ENCODE measurements around the gene GOT2. TPM values are rescaled to one million over a fixed set of nuclear protein-coding genes. Genes with fewer than 3 reads are reported as not detected.
"Not testable (repeated sequence)": the region's sequence is repeated elsewhere in the genome, so short reads cannot be mapped to it uniquely, and the experiment has no call there.

Gene GOT2
- polyA plus RNA-seq, 1 donor, result 54.0 TPM

DNA sequence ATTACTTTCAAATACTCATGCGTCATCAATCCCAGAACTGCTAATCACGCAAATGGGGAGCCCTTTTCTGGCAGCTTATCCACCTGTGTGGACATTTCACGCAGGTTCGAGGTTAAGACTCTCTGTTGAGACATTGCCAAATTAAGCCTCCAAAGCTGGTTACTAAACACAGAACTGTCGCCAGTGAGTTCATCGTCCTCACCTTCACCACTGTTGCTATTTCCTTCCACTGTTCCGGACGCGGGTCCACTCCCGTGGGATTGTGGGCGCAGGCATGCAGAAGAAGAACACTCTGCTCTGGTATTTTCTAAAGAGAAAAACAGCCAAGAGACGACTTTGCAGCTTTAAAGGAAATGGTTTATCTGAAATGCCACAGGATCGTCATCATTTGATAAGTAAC, 16.1 kb downstream of the GOT2 start:
- DNase-seq, result no peak

DNA sequence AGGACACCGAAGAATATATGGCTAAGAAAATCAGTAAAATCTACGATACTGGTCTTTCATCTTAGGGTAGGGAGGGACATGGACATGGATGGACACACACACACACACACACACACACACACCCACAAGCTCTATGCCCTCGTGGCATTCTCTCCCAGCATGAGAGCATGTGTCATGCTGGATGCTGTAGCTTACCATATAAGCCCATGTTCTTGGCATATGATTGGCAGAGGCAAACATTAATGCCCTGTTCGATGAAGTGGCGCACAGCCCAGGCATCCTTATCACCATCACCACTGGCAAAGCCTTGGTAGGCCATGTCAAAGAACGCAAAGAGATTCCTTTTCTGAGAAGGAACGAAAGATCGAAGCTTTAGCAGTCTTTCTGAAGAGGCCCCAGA, 17.6 kb downstream of the GOT2 start:
- DNase-seq, result no peak

DNA sequence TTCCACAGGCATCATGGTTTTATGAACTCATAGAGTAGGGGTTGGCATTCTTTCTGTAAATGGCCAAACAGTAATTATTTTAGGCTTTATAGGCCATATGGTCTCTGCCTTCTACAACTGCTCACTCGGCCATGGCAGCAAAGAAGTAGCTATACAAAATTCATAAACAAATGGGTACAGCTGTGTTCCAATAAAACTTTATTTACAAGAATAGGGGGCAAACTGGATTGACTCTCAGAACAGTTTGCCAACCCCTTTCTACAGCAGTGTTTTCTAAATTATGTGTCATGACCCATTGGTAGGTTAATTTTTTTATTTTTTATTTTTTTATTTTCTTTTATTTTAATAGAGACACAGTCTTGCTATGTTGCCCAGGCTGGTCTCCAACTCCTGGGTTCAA, 20.4 kb downstream of the GOT2 start:
- no peak for DNase-seq

DNA sequence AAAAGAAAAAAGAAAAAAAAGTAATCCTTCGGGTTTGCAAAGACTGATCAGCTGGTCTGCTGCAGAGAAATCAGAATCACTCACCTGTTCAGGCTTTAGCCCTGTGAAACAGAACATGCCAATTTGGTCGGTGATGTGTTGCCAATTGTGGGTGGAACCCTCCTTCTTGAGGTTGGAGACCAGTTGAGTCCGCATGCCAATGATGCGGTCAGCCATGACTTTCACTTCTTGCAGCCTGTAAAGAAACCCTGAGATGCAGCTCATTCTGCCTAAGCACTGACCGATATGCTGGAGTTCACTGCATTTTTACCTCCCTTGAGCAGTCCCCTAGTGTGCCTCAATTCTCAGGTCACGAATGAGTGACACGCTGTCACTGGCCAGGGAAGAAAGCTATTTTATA, 24.8 kb downstream of the GOT2 start:
- DNase-seq, result no peak

DNA sequence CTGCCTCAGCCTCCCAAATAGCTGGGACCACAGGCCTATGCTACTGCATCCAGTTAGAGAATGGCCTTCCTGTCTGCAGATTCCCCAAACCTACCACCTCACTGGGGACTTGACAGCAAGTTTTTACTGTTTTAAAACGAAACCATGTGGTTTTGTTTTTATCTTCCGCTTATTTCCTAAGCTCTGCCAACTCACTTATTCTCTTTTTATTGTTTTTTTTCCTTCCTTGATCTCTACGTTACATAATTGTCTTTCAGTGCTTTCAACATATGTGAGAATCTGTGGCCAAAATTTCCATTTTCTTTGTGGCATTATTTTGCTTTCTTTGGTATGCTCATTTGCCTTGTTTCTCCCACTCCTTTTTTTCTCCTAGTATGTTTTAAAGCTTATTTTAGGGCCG, 35.0 kb downstream of the GOT2 start:
- DNase-seq, result no peak

DNA sequence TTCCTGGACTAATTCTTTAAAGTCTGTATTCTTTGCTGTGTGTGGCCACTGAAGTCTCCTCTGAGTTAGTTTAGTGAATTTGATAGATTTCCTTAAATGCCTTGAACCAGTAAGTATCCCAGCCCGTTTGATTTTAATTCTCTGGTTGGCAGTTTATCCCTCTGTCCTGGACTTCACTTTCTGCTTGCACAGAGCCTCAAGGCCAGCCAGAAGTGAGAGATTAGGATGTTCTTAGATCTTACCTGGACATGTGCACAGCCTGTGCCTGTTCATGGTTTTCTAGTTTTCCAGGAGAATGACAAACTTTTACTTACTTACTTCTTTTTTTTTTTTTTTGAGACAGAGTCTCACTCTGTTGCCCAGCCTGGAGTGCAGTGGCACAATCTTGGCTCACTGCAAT, 38.7 kb downstream of the GOT2 start:
- no peak for DNase-seq

DNA sequence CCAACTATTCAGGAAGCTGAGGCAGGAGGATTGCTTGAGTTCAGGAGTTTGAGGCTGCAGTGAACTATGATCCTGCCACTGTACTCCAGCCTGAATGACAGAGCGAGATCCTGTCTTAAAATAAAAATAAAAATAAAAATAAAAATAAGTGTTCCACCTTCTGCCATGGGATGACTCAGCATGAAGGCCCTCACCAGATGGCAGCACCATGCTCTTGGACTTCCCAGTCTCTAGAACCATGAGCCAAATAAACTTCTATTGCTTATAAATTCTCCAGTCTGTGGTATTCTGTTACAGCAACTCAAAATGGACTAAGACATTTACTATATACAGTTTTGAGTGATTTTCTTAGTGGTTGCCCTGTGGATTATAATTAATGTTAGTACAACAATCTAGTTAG, 41.7 kb downstream of the GOT2 start:
- no peak for DNase-seq

DNA sequence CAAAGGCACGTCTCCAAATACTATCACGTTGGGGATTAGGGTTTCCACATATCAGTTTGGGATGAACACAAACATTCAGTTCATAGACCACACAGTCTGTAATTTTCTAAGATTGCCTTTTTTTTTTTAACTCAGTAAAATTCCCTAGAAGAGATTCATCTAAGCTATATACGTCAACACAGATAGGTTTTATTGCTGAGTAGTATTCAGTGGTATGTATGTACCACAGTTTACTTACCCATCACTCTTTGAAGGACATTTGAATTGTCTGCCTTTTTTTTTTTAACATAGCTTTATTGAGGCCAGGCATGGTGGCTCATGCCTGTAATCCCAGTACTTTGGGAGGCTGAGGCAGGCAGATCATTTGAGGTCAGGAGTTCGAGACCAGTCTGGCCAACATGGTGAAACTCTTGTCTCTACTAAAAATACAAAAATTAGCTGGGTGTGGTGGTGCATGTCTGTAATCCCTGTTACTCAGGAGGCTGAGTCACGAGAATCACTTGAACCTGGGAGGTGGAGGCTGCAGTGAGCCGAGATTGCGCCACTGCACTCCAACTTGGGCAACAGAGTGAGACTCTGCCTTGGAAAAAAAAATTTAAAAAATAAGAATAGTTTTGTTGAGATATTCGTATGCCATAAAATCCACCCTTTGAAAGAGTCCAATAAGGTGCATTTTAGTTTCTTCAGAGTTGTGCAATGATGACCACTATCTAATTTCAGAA, 47.0 kb downstream of the GOT2 start:
- DNase-seq, result not testable (repeated sequence)

DNA sequence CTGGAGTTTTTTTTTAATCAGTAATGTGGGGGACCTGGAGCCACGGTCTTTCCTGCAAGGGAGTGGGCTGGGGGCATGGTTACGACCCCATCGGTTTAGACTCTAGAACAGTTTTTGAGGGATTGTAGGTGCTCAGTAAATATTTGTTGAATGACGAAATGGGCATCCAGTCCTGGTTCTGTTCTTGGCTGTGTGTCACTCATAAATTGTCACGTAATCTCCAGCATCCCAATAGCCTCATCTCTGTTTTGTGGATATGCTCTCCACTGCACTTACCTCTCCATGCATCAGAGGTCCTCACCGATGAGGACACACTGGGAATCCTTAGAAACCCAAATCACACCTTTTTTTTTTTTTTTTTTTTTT, 49.0 kb downstream of the GOT2 start:
- DNase-seq, result no peak

DNA sequence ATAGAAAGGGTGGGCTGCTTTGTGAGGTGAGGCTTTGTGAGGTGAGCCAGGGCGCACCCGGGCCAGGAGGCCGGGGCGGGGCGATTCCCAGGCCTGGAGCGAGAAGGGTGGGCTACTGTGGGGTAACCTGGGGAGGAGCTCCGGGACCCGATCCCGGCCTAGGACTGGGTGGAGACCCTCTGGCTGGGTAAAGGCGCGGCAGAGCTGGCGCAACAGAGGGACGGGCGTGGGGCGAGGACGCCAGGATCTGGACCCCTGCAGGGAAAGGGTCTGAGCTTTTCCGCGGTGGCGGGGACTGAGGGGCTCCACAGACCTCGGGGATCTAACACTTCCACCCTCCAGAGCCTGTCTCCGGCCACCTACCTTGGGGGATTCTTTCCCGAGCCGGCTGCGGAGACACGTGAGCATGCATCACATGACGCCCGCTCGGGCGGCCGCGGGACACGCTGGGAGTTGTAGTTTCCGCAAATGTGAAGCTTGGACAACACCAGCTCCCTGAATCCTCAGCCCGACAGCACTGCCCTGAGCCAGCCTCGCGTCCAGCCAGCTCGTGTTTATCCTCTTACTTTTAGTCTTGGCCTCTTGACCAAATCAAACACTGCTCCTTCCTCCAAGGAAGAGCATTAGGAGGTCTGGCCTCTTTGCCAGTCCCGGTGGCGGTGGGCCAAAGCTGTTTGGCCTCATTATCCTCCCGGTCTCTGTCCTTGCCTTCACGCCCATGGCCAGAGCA, 49.6 kb downstream of the GOT2 start, which contains the start of gene SLC38A7:
Gene SLC38A7, minus strand, starts transcription at position 417 of the 730 bp plus-strand sequence. CDS start 4,644 bp downstream, outside the sequence.
- peak; percentile 85 for DNase-seq

DNA sequence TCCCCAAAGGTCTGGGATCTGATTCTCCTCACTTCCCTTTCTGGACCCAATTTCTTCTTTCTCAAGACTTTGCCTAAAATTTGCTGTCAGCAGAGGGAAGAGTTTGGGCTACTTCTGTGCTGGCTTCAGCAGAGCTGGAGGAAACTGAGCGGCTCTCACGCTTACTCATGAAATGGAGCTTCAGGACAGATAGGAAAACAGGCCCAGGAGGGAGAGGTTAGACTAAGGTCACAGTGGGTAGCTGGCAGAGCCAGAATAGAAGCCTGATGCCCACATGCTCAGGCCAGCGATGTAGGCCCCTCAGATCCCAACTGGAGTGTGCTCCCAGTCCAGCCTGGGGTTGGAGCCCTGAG, 50.1 kb downstream of the GOT2 start:
- no peak for DNase-seq

DNA sequence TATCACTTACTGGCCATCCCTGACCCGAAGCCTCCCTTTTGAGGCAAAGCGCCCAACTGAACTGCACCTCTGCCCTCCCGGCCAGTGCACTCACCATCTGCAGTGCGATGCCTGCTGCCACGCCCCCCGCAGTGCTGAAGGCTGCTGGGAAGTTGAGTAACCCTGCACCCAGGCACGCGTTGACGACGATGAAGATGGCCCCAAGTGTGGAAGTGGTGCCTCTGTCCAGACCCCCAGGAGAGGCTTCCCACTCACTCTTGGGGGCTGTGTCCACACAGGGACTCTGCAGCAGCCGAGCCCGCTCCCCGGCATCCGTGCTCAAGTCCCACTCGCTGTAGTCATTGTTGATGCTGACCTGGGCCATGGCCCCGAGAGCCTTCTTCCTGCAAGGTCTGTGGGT, 54.4 kb downstream of the GOT2 start:
- DNase-seq, result no peak

DNA sequence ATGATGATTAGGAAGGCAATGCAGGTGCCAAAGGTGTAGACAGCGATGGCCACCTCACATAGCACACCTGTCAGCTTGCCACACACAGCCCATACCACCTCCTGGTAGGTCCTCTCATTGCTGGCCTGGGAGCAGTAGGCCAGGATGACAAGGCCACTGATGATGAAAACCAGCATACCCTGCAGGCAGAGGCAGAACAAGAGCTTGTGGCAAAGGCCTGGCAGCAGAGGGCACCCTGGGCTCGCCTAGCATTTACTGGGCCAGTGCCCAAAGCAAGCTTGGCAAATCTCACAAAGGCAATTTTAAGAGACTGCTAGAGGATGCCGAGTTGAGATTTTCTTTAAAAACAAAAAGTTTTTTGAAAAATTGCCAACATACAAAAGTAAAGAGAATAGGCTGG, 55.4 kb downstream of the GOT2 start:
- DNase-seq, result no peak

DNA sequence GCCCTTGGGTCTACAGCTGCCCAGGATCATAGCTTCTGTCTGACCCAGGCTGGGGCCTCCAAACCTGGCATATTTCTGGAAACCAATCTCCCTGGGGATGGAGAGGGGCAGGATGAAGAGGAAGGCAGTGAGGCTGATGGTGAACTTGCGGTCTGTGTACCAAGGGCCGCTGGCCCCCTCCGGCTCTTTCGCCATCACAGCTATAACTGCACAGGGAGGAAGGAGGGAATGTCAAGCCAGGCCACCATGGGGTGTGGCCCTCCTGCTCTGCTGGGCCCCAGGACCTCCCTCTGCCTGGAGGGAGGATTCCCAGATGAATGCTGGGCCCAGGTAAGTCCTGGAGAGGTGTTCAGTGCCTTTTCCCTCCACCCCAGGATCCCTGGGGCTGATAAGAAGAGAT, 55.8 kb downstream of the GOT2 start:
- DNase-seq, result no peak

DNA sequence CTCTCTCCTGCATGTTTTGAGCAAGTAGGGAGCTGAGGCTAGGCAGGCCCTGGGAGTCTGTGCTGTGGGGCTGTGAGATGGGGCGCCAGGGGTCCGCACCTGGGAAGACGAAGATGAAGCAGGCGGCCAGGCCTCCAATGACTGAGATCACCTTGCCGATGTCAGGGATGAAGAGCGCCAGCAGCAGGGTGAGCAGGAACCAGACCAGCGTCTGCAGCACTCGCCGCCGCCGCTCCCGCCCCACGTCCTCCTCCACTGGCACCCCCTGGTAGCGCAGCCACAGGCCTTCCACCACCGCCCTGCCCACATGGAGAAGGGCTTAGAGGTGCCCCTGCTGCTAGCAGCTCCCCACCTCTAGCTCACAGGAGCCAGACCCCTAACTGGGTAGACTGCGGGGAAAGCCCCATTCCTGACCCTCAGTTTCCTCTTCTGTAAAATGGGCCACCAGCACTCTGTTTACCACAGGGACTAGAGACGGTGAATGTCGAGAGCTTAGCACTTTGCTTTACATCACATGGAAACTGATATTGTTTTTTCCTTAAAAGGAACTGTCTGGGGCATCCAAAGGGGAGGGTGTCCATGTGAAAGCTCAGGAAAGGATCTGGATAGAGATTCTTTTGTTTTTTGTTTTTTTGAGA, 63.1 kb downstream of the GOT2 start:
- DNase-seq, result no peak

DNA sequence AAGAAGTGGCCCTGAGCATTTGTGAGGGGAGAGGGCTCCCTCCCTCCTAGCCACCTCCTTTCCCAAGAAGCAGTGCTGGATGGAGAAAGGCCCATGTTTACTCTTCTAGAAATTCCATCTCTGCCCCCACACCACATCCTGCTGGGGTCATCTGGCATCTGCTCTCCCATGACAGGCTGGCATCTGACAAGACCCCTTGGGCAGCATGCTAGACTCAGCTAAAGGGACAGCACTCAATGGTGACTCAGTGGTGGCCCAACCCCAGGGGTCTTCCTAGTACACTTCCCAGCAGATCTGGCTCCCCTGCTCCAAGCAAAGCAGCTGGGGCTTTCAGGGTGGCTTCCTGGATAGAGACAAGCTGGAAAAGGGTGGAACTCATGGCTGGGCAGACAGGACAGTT, 63.9 kb downstream of the GOT2 start:
- no peak for DNase-seq

DNA sequence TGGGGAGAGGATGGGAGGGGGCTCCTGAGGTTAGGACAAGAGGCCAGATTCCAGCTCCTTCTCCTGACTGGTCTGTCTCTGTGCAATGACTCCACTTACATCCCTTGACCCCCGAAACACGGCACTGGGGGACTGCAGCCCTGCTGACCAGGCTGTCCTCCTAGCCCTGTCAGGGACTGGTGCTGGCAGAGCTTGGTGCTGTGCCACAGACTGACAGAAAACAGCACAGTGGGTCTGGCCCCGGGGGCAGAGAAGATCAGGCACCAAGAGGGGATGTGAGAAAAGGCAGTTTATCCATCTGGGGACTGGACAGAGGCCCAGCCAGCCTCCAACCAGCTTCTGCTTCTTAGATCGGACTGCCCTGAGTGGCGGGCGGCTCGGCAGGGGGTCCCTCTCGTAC, 68.9 kb downstream of the GOT2 start:
- no peak for DNase-seq

DNA sequence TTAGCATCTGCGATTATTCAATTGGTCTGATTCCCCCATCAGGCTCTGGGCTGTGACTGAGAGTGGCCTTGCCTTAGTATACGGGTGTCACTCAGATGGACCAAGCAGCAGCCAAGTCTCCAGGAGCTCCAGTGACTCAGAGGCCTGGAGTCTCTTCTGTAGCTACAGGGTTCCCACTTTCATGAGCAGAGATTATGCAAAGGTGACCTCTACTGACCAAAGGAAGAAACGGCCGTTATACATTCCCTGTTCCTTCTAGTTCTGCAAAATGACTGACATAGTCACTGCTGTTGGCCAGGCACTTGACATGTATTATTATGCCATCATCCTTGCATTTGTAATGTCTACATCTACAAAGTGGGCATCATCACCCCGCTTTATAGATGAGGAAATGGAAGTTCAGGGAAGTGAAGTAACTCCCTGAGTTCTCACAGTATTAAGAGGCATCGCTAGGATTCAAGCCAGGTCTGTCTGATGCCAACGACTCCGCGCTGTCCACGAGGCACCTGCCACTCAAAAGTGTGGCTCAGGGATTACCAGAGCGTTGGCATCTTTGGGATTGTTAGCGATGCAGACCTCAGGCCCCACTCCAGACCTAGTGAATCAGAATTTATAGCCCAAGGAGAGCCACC, 72.8 kb downstream of the GOT2 start:
- peak; percentile 73 for DNase-seq

DNA sequence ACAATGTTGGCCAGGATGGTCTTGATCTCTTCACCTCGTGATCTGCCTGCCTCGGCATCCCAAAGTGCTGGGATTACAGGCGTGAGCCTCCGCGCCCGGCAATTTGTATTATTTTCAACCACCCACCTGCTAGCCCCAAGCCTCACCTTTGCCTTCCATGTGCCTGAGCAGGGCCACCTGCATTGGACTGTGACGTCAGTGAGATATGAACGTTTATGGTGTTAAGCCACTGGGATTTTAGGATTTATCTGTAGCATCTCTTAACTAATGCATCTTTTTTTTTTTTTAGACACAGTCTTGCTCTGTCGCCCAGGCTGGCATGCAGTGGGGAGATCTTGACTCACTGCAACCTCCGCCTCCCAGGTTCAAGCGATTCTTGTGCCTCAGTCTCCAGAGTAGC, 74.2 kb downstream of the GOT2 start:
- not testable (repeated sequence) for DNase-seq

DNA sequence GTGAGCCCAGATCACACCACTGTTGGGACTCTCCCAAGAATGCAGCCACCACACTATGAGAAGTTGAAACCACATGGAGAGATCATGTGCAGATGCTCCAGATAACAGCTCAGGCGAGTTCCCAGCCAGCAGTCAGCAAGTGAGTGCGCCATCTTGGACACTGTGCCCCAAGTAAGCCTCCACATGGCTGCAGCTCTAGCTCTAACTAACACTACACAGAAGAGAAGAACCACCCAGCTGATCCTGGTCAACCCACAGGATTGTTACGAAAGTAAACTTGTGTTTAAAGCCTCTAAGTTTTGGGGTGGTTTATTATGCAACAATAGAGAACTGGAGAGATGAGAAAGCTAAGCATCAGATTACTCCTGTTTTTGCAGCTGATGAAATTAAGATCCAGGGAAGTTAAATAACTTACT, 75.3 kb downstream of the GOT2 start:
- DNase-seq, result no peak
